SU-DHL-6 (cell line): ENCODE data around the gene PLEKHA5.

ENCODE experiments used
- H2AFZ ChIP-seq: fragments of 200-600 bp; sonication (generic); 2 replicates; pipeline ENCODE4 v1.6.1; 2014; ENCODE audit warnings: low read depth, mild to moderate bottlenecking, moderate library complexity, mixed read lengths, antibody characterized with exemption, low read length; ENCODE audit not compliant: severe bottlenecking
- H3F3A ChIP-seq: fragments of 200-600 bp; shearing (Covaris generic); 2 replicates; pipeline ENCODE4 v1.6.0; 2016; ENCODE audit warnings: antibody characterized with exemption, mild to moderate bottlenecking; ENCODE audit not compliant: insufficient read depth
- H3K27ac ChIP-seq: fragments of 200-600 bp; sonication (generic); 2 replicates; pipeline ENCODE4 v1.5.1; 2016; ENCODE audit warnings: low read depth, mild to moderate bottlenecking, low read length, moderate library complexity, mixed read lengths
- H3K27me3 ChIP-seq: fragments of 200-600 bp; sonication (generic), shearing (Covaris generic); 2 replicates; pipeline ENCODE4 v1.6.0; 2014; ENCODE audit warnings: mild to moderate bottlenecking, low read length
- H3K36me3 ChIP-seq: fragments of 200-600 bp; sonication (generic); 2 replicates; pipeline ENCODE4 v1.6.1; 2014; ENCODE audit warnings: mild to moderate bottlenecking, low read length, mixed read lengths
- H3K4me2 ChIP-seq: fragments of 300-600, 200-600 bp; shearing (Covaris generic), sonication (generic); 2 replicates; pipeline ENCODE4 v1.6.0; 2014; ENCODE audit warnings: low read length, low read depth, mild to moderate bottlenecking; ENCODE audit not compliant: poor library complexity, severe bottlenecking
- H3K4me3 ChIP-seq: fragments of 200-600 bp; sonication (generic); 2 replicates; pipeline ENCODE4 v1.5.1; 2014; ENCODE audit warnings: antibody characterized with exemption, low read length, mild to moderate bottlenecking, mixed read lengths; ENCODE audit not compliant: insufficient read depth, poor library complexity, severe bottlenecking
- H3K79me2 ChIP-seq: fragments of 200-600 bp; sonication (generic); 2 replicates; pipeline ENCODE4 v1.6.1; 2014; ENCODE audit warnings: mild to moderate bottlenecking, low read length, moderate library complexity; ENCODE audit not compliant: insufficient read depth
- H3K9ac ChIP-seq: fragments of 200-600 bp; sonication (generic); 2 replicates; pipeline ENCODE4 v1.7.0; 2014; ENCODE audit warnings: mild to moderate bottlenecking, low read length
- H3K9me2 ChIP-seq: fragments of 200-600 bp; sonication (generic); replicated peaks from 2 replicates; pipeline ENCODE4 v1.6.1; 2014; ENCODE audit warnings: low read length; ENCODE audit not compliant: insufficient read depth
- H3K9me3 ChIP-seq: fragments of 200-600 bp; sonication (generic); 2 replicates; pipeline ENCODE4 v1.6.1; 2014; ENCODE audit warnings: low read length, mixed read lengths; ENCODE audit not compliant: insufficient read depth
- H4K20me1 ChIP-seq: fragments of 200-600 bp; sonication (generic); 2 replicates; pipeline ENCODE4 v1.6.1; 2014; ENCODE audit warnings: low read depth, mild to moderate bottlenecking, antibody characterized with exemption, low read length, moderate library complexity, mixed read lengths
- CTCF ChIP-seq: fragments of 200-600 bp; sonication (generic); IDR thresholded peaks from one replicate; pipeline ENCODE4 v1.5.1; 2017; ENCODE audit warnings: antibody characterized with exemption, mild to moderate bottlenecking, low read length, moderate library complexity; ENCODE audit not compliant: insufficient read depth, poor library complexity, severe bottlenecking
- EZH2phosphoT487 ChIP-seq: fragments of 200-600 bp; sonication (generic), shearing (Covaris generic); conservative IDR thresholded peaks from 2 replicates; pipeline ENCODE4 v1.6.1; 2018; ENCODE audit warnings: mild to moderate bottlenecking, antibody characterized with exemption, low read length, moderate library complexity, mixed read lengths

The PLEKHA5 gene

GRCh38 chr12:19138956-19139355 is 9.4 kb downstream of the PLEKHA5 start:
- no peaks in the 10 kb centered on the region for H3K27me3 ChIP-seq
- H3K4me2 ChIP-seq, result no peak overlapping the region
- no peaks in the 10 kb centered on the region for H4K20me1 ChIP-seq
- H3K9me2 ChIP-seq, result no peaks in the 10 kb centered on the region
- no peaks in the 10 kb centered on the region for H3F3A ChIP-seq
- H3K4me3 ChIP-seq, result no peak overlapping the region
- no peak overlapping the region for H3K9ac ChIP-seq
- no peak overlapping the region for H3K27ac ChIP-seq
- H3K36me3 ChIP-seq, result no peaks in the 10 kb centered on the region
- TF ChIP-seq CTCF (no peak), EZH2phosphoT487 (no peak)
- no peaks in the 10 kb centered on the region for H3K79me2 ChIP-seq
- no peaks in the 10 kb centered on the region for H3K9me3 ChIP-seq
- no peak overlapping the region for H2AFZ ChIP-seq

- Histone ChIP-seq H3K9ac (no peak overlapping the region), H3K9me3 (no peaks in the 10 kb centered on the region), H3K27me3 (no peaks in the 10 kb centered on the region), H3K9me2 (no peaks in the 10 kb centered on the region), H4K20me1 (no peaks in the 10 kb centered on the region), H3K79me2 (no peaks in the 10 kb centered on the region), H3K36me3 (no peaks in the 10 kb centered on the region), H3F3A (no peaks in the 10 kb centered on the region), H3K4me3 (no peak overlapping the region), H3K27ac (no peak overlapping the region), H2AFZ (no peak overlapping the region), H3K4me2 (no peak overlapping the region)
- TF ChIP-seq EZH2phosphoT487 (no peak), CTCF (no peak)
Measured at GRCh38 chr12:19139615-19140194, 10.2 kb downstream of the PLEKHA5 start.

- no peaks in the 10 kb centered on the region for H3K79me2 ChIP-seq
Measured at GRCh38 chr12:19140381-19141236, 11.1 kb downstream of the PLEKHA5 start.

More at GRCh38 chr12:19140381-19141236, 11.1 kb downstream of the PLEKHA5 start:
- Histone ChIP-seq H3F3A (no peaks in the 10 kb centered on the region), H3K4me2 (no peak overlapping the region), H3K27me3 (no peaks in the 10 kb centered on the region), H4K20me1 (no peaks in the 10 kb centered on the region), H3K4me3 (no peak overlapping the region), H3K9ac (no peak overlapping the region), H3K27ac (no peak overlapping the region), H3K9me3 (no peaks in the 10 kb centered on the region), H2AFZ (no peak overlapping the region), H3K9me2 (no peaks in the 10 kb centered on the region), H3K36me3 (no peaks in the 10 kb centered on the region)
- TF ChIP-seq EZH2phosphoT487 (no peak), CTCF (no peak)
